Endometrium (tissue), 2 donors: Measurements from ENCODE around the gene USP54.

ENCODE experiments used
- FAIRE-seq: peaks from 2 replicates; lab custom pipeline; 2012; peaks lifted over from hg19 to GRCh38; lab: Jason Lieb, UNC
- donor health status: control.
- donor health status: control.

USP54 gene

DNA sequence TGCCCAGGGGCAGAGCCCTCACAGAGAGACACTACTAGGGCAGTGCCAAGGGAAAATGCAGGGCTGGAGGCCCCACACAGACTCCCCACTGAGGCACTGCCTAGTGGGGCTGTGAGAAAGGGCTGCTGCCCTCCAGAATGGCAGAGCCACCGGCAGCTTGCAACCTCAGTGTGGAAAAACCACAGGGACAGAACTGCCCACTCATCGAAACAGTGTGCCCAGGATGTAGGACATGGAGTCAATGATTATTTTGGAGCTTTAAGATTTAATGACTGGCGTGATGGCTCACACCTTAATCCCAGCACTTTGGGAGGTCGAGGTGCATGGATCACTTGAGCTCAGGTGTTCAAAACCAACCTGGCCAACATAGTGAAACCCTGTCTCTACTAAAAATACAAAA lies 130.2 kb downstream of the USP54 start:
- FAIRE-seq, result no peak

- FAIRE-seq, result no peak
Measured at GRCh38 chr10:73459683-73460314, 131.3 kb downstream of the USP54 start.

- no peak for FAIRE-seq
Measured at GRCh38 chr10:73456187-73456890, 134.8 kb downstream of the USP54 start.

DNA sequence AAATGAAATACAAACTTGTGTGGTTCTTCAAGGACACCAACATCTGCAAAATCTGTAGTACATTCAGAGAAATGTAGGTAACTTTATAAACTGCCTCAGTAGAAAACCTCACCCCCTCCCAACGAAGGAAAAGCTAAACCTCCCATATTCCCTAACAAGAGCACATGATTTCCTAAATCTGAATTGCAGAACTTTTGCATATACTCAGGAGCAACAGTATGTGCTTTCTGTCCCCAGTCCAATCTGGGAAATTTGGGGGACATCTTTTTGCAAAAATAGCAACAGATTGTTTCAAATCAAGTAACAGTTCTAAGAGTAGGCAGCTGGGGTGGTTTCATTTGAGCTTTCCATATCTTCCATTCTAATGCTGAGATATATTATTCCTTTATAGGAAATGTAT lies 142.0 kb downstream of the USP54 start:
- FAIRE-seq, result no peak

- no peak for FAIRE-seq
Measured at GRCh38 chr10:73448384-73448783, 142.8 kb downstream of the USP54 start.
